Measurements from ENCODE around the gene F9. TPM values are rescaled to one million over a fixed set of nuclear protein-coding genes. Genes with fewer than 3 reads are reported as not detected.

F9 gene
- total RNA-seq, result under 1 TPM in 1 of 6 donors, not detected in 5; 0.22 TPM
- not detected for polyA plus RNA-seq

GRCh38 chrX:139530550-139530949 is at the start of gene F9:
Gene F9, plus strand, starts transcription at chrX:139530739. Its CDS starts 26 bp downstream, at chrX:139530765.
- no peaks in the 10 kb centered on the region for H3K27me3 ChIP-seq
- intact Hi-C loops (cut with DNase I), result no loop called here
- no peak for FAIRE-seq
- WGBS, 2 donors, result 62 to 67% methylated on average over 4 of the region's 4 CpGs
- TF ChIP-seq, protein P1, sequence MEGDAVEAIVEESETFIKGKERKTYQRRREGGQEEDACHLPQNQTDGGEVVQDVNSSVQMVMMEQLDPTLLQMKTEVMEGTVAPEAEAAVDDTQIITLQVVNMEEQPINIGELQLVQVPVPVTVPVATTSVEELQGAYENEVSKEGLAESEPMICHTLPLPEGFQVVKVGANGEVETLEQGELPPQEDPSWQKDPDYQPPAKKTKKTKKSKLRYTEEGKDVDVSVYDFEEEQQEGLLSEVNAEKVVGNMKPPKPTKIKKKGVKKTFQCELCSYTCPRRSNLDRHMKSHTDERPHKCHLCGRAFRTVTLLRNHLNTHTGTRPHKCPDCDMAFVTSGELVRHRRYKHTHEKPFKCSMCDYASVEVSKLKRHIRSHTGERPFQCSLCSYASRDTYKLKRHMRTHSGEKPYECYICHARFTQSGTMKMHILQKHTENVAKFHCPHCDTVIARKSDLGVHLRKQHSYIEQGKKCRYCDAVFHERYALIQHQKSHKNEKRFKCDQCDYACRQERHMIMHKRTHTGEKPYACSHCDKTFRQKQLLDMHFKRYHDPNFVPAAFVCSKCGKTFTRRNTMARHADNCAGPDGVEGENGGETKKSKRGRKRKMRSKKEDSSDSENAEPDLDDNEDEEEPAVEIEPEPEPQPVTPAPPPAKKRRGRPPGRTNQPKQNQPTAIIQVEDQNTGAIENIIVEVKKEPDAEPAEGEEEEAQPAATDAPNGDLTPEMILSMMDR (IDR thresholded peaks at IDR 0.05), result no peak
- H3K4me1 ChIP-seq, result no peaks in the 10 kb centered on the region
- no peak for ATAC-seq
- no peak for DNase-seq
- H3K4me3 ChIP-seq, result no peak within 1 kb of the TSS
- H3K9me3 ChIP-seq, result no peaks in the 10 kb centered on the region
- H3K36me3 ChIP-seq, result no peaks in the 10 kb centered on the region
- no peak within 1 kb of the TSS for H3K27ac ChIP-seq

GRCh38 chrX:139483699-139484098 is 46.8 kb upstream of the F9 start:
- Histone ChIP-seq H3K4me3 (no peak overlapping the region), H3K4me1 (no peaks in the 10 kb centered on the region), H3K9me3 (no peaks in the 10 kb centered on the region), H3K27me3 (no peaks in the 10 kb centered on the region), H3K36me3 (no peaks in the 10 kb centered on the region), H3K27ac (no peak overlapping the region)
- TF ChIP-seq, protein P1 (IDR thresholded peaks at IDR 0.05), result no peak
- no peak for DNase-seq
- FAIRE-seq, result no peak
- ATAC-seq, result no peak
- WGBS, 2 donors, result 10 to 19% methylated on average over 2 of the region's 2 CpGs
- intact Hi-C loops (cut with DNase I), result no loop called here

GRCh38 chrX:139484591-139484990 is 45.9 kb upstream of the F9 start:
- Histone ChIP-seq H3K27me3 (no peaks in the 10 kb centered on the region), H3K36me3 (no peaks in the 10 kb centered on the region), H3K4me3 (no peak overlapping the region), H3K4me1 (no peaks in the 10 kb centered on the region), H3K9me3 (no peaks in the 10 kb centered on the region), H3K27ac (no peak overlapping the region)
- DNase-seq, result no peak
- intact Hi-C loops (cut with DNase I), result no loop called here
- no peak for ATAC-seq
- no peak for FAIRE-seq
- TF ChIP-seq, protein P1 (IDR thresholded peaks at IDR 0.05), result no peak
- WGBS, 2 donors, result 38 to 40% methylated on average over 2 of the region's 2 CpGs

- Histone ChIP-seq H3K9me3 (no peaks in the 10 kb centered on the region), H3K27ac (no peak overlapping the region), H3K4me1 (no peaks in the 10 kb centered on the region), H3K27me3 (no peaks in the 10 kb centered on the region), H3K4me3 (no peak overlapping the region), H3K36me3 (no peaks in the 10 kb centered on the region)
- FAIRE-seq (no peak), ATAC-seq (no peak), DNase-seq (no peak)
- TF ChIP-seq, protein P1 (IDR thresholded peaks at IDR 0.05), result no peak
- WGBS, 2 donors, result 54 to 62% methylated on average over 5 of the region's 5 CpGs
- intact Hi-C loops (cut with DNase I), result no loop called here
Observed at GRCh38 chrX:139495324-139495723, 35.2 kb upstream of the F9 start.

DNA sequence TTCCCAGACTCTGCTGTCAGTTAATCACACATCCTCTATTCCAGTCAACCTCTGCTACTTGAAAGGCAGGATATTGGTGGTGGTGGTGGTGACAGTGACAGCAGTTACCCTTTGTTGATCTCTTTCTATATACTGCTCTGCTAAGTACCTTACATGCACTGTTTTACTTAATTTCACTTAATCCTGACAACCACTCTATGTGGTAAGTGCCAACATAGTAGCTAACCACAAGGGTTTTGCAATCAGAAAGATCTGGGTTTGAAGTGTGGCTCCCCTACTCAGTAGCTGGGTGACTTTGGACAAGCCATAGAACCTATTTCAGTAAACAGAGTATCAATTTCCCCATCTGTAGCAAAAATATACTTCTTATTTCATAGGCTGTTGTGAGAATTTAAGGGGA is 24.2 kb upstream of the F9 start:
- Histone ChIP-seq H3K4me3 (no peak overlapping the region), H3K4me1 (no peaks in the 10 kb centered on the region), H3K9me3 (no peaks in the 10 kb centered on the region), H3K27me3 (no peaks in the 10 kb centered on the region), H3K27ac (no peak overlapping the region), H3K36me3 (no peaks in the 10 kb centered on the region)
- intact Hi-C loops (cut with DNase I), result no loop called here
- FAIRE-seq, result no peak
- no peak for ATAC-seq
- TF ChIP-seq, protein P1 (IDR thresholded peaks at IDR 0.05), result no peak
- DNase-seq, result no peak
